IPS-15b (cell line): ENCODE measurements around the gene MTUS2.
A peak's percentile ranks its signal among the peaks of the same experiment; 100 is the strongest.

Source experiments
- H3K27me3 ChIP-seq: one replicate; pipeline ENCODE4 v1.6.1; 2013; ENCODE audit warnings: low read length; ENCODE audit not compliant: control insufficient read depth, insufficient read depth
- H3K36me3 ChIP-seq: one replicate; pipeline ENCODE4 v1.6.1; 2013; ENCODE audit warnings: low read length; ENCODE audit not compliant: control insufficient read depth, insufficient read depth
- H3K4me1 ChIP-seq: one replicate; pipeline ENCODE4 v1.6.1; 2013; ENCODE audit warnings: mild to moderate bottlenecking, low read length; ENCODE audit not compliant: control insufficient read depth, insufficient read depth
- H3K4me3 ChIP-seq: one replicate; pipeline ENCODE4 v1.5.1; 2013; ENCODE audit warnings: low read depth, low read length
- H3K9ac ChIP-seq: one replicate; pipeline ENCODE4 v1.6.1; 2013; ENCODE audit warnings: low read depth, mild to moderate bottlenecking, low read length
- H3K9me3 ChIP-seq: one replicate; pipeline ENCODE4 v1.6.1; 2013; ENCODE audit warnings: mild to moderate bottlenecking, low read length; ENCODE audit not compliant: control insufficient read depth, insufficient read depth

The MTUS2 gene

GRCh38 chr13:29402166-29402636 lies 582.1 kb downstream of the MTUS2 start:
- no peaks in the 10 kb centered on the region for H3K36me3 ChIP-seq
- H3K4me3 ChIP-seq, result no peak overlapping the region
- no peaks in the 10 kb centered on the region for H3K9me3 ChIP-seq
- H3K4me1 ChIP-seq, result peaks cover 6% of the 10 kb centered on the region
- no peaks in the 10 kb centered on the region for H3K27me3 ChIP-seq
- no peak overlapping the region for H3K9ac ChIP-seq

DNA sequence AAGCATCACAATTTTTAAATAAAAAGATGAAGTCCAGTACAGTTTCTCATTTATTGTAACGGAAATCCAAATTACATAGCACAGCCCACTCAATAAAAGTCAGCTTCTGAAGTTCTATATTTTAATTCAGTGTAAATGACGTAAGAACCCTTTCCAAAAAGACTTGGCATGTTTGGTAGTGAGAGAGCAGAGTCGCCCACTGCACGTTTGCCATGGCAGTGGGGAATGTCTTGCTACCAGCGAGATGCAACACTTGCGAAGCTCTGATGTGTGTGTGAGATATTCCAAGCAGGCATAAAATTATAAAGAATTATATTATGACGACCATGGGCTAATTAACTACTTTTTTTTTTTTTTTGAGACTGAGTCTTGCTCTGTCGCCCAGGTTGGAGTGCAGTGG lies 585.3 kb downstream of the MTUS2 start:
- Histone ChIP-seq H3K36me3 (no peaks in the 10 kb centered on the region), H3K9me3 (no peaks in the 10 kb centered on the region), H3K4me1 (peaks cover 6% of the 10 kb centered on the region), H3K27me3 (no peaks in the 10 kb centered on the region), H3K4me3 (no peak overlapping the region), H3K9ac (no peak overlapping the region)

DNA sequence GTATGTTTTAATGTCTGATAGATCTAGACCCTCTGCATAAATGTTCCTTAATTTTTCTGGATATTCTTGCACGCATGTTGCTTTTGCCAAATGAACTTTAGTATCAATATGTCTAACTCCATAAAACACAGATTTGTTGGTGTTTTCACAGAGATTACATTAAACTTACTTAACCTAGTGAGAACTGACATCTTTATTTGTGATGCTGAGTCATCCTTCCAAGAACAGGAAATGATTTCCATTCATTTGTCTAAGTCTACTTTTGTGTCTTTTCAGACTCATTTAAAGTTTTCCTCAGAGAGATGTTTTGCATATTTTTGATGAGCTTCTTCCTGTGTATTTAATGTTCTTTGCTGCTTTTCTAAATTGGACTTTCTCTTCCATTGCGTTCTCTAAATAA lies 591.3 kb downstream of the MTUS2 start:
- H3K9ac ChIP-seq, result no peak overlapping the region
- no peaks in the 10 kb centered on the region for H3K9me3 ChIP-seq
- H3K4me1 ChIP-seq, result peaks cover 2% of the 10 kb centered on the region
- no peak overlapping the region for H3K4me3 ChIP-seq
- no peaks in the 10 kb centered on the region for H3K36me3 ChIP-seq
- H3K27me3 ChIP-seq, result no peaks in the 10 kb centered on the region

DNA sequence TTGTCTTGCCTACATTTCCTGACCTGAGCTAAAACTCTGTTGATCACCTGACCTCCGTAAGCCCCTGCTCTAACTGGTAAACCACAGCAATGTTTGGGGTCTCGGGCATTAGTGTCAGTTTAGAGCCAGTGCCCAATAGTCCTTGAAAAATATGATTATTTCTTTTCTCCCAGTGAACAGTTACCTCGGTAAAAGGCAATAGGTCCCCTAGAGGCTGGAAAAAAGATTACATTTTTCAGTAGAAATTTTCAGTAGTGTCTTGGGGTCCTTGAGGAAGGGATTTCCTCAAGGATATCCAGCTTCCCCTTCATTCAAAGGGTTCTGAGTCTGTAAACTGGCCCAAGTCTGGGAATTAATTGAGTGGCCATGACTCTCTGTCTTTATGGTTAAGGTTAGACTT lies 597.9 kb downstream of the MTUS2 start:
- Histone ChIP-seq H3K36me3 (no peaks in the 10 kb centered on the region), H3K9ac (no peak overlapping the region), H3K4me1 (no peaks in the 10 kb centered on the region), H3K4me3 (no peak overlapping the region), H3K9me3 (no peaks in the 10 kb centered on the region), H3K27me3 (no peaks in the 10 kb centered on the region)

DNA sequence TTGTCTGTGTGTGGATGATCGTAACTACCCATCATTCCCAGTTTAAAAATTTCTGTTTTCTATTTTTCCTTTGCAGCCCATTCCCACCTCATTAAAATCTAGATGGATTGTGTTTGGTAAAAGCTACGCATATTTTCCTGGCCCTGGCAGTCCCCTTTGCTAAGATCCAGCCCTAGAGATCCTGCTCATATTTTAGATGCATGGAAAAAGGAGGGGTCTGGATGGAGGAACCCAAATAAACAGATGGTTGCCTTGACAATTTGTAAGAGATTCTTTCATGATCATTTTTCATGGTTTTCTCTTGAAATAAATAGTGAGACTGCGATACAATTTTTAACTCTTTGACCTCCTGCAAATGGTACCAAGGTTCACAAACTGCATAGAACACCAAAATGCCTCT lies 601.0 kb downstream of the MTUS2 start:
- H3K4me3 ChIP-seq, result no peak overlapping the region

GRCh38 chr13:29422015-29422414 lies 601.9 kb downstream of the MTUS2 start:
- H3K4me3 ChIP-seq, result no peak overlapping the region
- H3K36me3 ChIP-seq, result no peaks in the 10 kb centered on the region
- no peaks in the 10 kb centered on the region for H3K4me1 ChIP-seq
- H3K27me3 ChIP-seq, result peaks cover 4% of the 10 kb centered on the region
- no peaks in the 10 kb centered on the region for H3K9me3 ChIP-seq
- no peak overlapping the region for H3K9ac ChIP-seq

More for the DNA sequence above, 601.0 kb downstream of the MTUS2 start:
- H3K36me3 ChIP-seq, result no peaks in the 10 kb centered on the region
- no peaks in the 10 kb centered on the region for H3K27me3 ChIP-seq
- no peak overlapping the region for H3K9ac ChIP-seq
- no peaks in the 10 kb centered on the region for H3K4me1 ChIP-seq
- H3K9me3 ChIP-seq, result no peaks in the 10 kb centered on the region

DNA sequence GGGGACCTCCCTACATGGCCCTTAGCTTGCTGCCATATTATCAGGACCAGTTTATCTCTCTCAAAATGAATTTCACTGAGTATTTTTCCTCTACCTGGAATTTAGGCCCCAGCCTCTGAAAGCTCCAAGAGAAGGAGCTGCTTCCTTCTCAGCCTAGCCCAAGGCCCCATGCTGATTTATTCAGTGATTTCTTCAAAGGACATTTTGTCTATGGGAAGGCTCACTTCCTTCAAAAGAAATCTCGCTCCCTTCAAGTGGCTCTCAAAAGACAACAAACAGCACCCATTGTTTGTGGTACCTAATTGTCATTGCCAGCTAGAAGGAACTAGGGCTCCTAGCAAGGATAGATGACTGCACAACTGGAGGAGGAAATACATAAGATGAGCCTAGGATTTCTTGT lies 602.9 kb downstream of the MTUS2 start:
- Histone ChIP-seq H3K9me3 (no peaks in the 10 kb centered on the region), H3K9ac (no peak overlapping the region), H3K4me3 (no peak overlapping the region), H3K36me3 (no peaks in the 10 kb centered on the region), H3K4me1 (no peaks in the 10 kb centered on the region), H3K27me3 (peaks cover 11% of the 10 kb centered on the region)

- Histone ChIP-seq H3K36me3 (no peaks in the 10 kb centered on the region), H3K4me3 (peak overlapping the region; percentile 80), H3K4me1 (peaks cover 8% of the 10 kb centered on the region), H3K27me3 (peaks cover 26% of the 10 kb centered on the region), H3K9ac (no peak overlapping the region), H3K9me3 (no peaks in the 10 kb centered on the region)
Observed at GRCh38 chr13:29427937-29428309, 607.8 kb downstream of the MTUS2 start.

DNA sequence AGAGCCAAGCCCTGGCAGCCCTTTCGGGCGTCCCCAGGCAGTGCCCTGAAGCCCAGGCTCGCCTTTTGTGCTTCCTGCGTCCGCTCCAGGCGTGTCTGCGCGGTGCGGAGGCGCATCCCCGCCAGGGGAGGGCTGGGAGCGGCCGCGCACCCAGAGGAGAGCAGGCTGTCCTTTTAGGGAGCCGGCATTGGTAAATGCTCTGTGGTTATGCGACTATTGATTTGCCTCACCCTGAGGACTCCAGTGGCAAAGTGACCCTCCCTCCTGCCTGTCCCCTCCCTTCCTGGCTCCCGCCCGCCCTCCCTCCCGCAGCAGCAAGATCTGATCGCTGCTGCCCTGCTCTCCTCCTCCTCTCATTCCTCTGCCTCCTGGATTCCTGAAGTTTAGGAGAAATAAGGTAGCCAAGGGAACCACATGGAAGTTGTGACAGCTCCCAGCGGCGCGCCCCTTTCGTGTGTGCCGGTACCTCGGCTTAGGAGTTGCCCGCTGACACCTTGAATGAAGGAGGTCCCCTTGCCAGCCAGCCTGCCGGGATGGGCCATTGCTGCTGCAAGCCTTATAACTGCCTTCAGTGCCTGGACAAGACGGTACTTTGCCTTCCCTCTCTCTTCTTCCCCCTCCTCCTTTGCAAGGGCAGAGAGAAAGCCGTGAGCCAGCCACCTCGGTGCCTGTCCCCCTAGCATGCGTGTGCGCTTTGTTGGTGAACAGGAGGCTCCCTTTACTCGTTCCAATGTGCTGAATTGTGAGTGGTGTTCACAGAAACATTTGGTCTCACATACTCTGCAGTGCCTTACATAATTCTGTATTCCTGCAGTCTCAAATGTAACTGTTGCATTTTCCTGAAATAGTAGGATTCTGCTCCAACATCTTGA lies 608.4 kb downstream of the MTUS2 start:
- Histone ChIP-seq H3K9ac (no peak overlapping the region), H3K4me3 (peak overlapping the region; percentile 80), H3K4me1 (peaks cover 8% of the 10 kb centered on the region), H3K36me3 (no peaks in the 10 kb centered on the region), H3K27me3 (peaks cover 26% of the 10 kb centered on the region), H3K9me3 (no peaks in the 10 kb centered on the region)

GRCh38 chr13:29429286-29429900 lies 609.3 kb downstream of the MTUS2 start:
- Histone ChIP-seq H3K9ac (no peak overlapping the region), H3K4me1 (peaks cover 8% of the 10 kb centered on the region), H3K9me3 (no peaks in the 10 kb centered on the region), H3K27me3 (peaks cover 26% of the 10 kb centered on the region), H3K4me3 (peak overlapping the region; percentile 80), H3K36me3 (no peaks in the 10 kb centered on the region)

GRCh38 chr13:29434217-29434945 lies 614.2 kb downstream of the MTUS2 start:
- Histone ChIP-seq H3K27me3 (peaks cover 8% of the 10 kb centered on the region), H3K4me1 (peaks cover 2% of the 10 kb centered on the region), H3K4me3 (no peak overlapping the region), H3K36me3 (no peaks in the 10 kb centered on the region), H3K9me3 (no peaks in the 10 kb centered on the region), H3K9ac (no peak overlapping the region)
